ENCODE measurements around the gene ZBTB46. TPM values are rescaled to one million over a fixed set of nuclear protein-coding genes. Genes with fewer than 3 reads are reported as not detected.
"Not testable (repeated sequence)": the region's sequence is repeated elsewhere in the genome, so short reads cannot be mapped to it uniquely, and the experiment has no call there.

The ZBTB46 gene
- total RNA-seq, 1 donor from 2014 or later: 67.4 TPM

- DNase-seq: no peak
These were observed 96.7 kb downstream of the ZBTB46 start for GRCh38 chr20:63734111-63734945.

DNA sequence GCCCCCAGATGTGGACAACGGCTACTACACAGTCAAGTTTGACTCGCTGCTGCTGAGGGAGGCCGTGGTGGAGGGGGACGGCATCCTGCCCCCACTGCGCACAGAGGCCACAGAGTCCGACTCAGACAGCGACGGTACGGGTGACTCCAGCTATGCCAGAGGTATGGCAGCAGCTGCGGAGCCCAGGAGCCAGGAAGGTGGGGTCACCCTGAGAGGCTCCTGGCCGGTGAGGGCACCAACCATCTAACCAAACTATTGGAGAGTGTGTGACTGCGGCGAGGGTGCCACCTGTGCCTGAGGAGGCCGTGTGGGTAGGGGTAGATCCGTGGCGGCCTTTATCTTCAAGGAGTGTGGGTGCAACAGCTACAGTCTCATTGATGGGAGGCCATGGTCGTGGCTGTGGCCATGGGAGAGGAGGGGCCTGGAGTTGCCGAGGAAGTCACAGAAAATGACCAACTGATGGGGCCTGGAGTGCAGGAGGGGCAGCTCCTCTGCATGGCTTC, 97.4 kb downstream of the ZBTB46 start:
- no peak for DNase-seq

DNA sequence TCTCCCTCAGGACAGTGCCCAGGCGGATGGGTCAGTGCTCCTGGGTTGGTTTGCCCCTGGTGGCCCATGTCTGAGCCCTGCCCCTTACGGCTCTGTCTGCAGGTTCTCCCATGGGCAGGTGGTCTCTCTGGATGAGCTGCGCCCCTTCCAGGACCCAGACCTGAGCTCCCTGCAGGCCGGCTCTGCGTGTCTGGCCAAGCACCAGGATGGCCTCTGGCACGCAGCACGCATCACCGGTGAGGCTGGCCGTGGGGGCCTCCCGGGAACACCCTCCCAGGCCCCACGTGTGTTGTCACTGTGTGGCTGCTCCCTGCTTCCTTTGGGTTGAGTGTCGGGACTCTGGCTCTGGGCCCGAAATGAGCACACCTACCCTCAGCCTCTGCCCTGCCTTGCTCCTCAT, 97.9 kb downstream of the ZBTB46 start:
- no peak for DNase-seq

GRCh38 chr20:63732118-63733095, 98.7 kb downstream of the ZBTB46 start:
- no peak for DNase-seq

DNA sequence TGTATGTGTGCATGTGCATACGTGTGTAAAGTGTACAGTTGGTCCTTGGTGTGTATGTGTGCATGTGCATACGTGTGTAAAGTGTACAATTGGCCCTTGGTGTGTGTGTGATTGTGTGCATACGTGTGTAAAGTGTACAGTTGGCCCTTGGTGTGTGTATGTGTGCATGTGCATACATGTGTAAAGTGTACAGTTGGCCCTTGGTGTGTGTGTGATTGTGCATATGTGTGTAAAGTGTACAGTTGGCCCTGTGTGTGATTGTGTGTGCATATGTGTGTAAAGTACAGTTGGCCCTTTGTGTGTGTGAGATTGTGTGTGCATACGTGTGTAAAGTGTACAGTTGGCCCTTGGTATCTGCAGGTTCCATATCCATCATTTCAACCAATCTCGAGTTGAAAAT, 99.7 kb downstream of the ZBTB46 start:
- no peak for DNase-seq

GRCh38 chr20:63730189-63730733, 100.8 kb downstream of the ZBTB46 start:
- DNase-seq: not testable (repeated sequence)

DNA sequence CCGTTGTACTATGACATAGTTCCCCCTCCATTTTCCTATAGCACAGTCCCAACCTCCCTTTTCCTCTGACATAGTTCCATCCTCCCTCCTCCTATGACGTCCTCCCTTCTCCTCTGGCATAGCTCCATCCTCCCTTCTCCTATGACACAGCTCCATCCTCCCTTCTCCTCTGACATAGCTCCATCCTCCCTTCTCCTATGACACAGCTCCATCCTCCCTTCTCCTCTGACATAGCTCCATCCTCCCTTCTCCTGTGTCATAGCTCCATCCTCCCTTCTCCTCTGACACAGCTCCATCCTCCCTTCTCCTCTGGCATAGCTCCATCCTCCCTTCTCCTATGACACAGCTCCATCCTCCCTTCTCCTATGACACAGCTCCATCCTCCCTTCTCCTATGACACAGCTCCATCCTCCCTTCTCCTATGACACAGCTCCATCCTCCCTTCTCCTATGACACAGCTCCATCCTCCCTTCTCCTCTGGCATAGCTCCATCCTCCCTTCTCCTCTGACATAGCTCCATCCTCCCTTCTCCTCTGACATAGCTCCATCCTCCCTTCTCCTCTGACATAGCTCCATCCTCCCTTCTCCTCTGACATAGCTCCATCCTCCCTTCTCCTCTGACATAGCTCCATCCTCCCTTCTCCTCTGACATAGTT, 108.0 kb downstream of the ZBTB46 start:
- not testable (repeated sequence) for DNase-seq

DNA sequence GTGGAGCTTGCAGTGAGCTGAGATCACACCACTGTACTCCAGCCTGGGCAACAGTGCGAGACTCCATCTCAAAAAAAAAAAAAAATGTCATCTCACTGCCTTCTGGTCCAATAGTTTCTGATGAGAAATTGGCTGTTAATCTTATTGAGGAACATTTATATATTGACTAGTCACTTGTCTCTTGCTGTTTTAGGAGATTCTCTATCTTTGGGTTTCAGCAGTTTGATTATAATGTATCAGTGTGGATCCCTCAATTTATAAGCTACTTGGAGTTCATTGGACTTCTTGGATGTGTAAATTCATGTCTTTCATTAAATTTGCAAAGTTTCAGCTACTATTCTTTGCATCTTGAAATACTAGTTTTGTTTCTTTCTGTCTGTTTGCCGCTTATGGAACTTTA, 112.1 kb downstream of the ZBTB46 start:
- DNase-seq: no peak

- DNase-seq: no peak
These were observed 116.2 kb downstream of the ZBTB46 start for GRCh38 chr20:63714858-63715257.

GRCh38 chr20:63712191-63712590, 118.9 kb downstream of the ZBTB46 start:
- no peak for DNase-seq

DNA sequence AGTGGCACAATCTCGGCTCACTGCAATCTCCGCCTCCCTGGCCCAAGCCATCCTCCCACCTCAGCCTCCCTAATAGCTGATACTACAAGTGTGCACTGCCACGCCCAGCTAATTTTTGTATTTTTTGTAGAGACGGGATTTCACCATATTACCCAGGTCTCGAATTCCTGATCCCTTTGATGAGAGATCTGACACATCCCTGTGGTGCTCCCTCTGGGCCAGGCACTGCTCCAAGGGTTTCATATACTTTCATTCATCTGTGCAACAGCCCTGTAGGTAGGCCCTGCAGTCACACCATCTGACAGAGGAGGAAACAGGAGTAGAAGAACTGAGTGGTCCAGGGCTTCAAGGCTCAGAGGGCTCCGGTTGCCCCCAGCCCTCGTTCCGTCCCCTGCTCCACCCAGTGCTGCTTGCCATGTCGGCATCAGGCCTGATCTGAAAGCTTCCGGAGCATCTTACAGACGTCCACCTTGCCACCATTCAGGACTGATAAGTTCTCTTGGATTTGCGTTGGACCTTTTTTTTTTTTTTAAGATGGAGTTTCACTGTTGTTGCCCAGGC, 119.9 kb downstream of the ZBTB46 start:
- DNase-seq: no peak

- no peak for DNase-seq
These were observed 121.9 kb downstream of the ZBTB46 start for GRCh38 chr20:63709149-63709527.

DNA sequence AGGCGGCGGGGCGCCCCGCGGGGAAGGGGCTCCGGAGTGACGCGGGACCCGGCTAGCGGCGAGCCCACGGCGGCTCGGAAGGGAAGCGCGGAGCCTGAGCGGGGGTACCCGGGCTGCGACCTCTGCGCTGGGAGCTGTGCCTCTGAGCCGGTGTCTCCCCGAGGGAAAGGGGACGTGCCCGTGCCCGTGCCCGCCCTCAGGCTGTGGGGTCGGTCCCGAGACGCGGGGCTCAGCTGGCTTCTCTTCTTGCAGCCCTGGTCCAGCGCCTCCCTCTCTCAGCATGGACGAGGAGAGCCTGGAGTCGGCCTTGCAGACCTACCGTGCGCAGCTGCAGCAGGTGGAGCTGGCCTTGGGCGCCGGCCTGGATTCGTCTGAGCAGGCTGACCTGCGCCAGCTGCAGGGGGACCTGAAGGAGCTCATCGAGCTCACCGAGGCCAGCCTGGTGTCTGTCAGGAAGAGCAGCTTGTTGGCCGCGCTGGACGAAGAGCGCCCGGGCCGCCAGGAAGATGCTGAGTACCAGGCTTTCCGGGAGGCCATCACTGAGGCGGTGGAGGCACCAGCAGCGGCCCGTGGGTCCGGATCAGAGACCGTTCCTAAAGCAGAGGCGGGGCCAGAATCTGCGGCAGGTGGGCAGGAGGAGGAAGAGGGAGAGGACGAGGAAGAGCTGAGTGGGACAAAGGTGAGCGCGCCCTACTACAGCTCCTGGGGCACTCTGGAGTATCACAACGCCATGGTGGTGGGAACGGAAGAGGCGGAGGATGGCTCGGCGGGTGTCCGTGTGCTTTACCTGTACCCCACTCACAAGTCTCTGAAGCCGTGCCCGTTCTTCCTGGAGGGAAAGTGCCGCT, 122.5 kb downstream of the ZBTB46 start:
- peak; percentile 48 for DNase-seq

DNA sequence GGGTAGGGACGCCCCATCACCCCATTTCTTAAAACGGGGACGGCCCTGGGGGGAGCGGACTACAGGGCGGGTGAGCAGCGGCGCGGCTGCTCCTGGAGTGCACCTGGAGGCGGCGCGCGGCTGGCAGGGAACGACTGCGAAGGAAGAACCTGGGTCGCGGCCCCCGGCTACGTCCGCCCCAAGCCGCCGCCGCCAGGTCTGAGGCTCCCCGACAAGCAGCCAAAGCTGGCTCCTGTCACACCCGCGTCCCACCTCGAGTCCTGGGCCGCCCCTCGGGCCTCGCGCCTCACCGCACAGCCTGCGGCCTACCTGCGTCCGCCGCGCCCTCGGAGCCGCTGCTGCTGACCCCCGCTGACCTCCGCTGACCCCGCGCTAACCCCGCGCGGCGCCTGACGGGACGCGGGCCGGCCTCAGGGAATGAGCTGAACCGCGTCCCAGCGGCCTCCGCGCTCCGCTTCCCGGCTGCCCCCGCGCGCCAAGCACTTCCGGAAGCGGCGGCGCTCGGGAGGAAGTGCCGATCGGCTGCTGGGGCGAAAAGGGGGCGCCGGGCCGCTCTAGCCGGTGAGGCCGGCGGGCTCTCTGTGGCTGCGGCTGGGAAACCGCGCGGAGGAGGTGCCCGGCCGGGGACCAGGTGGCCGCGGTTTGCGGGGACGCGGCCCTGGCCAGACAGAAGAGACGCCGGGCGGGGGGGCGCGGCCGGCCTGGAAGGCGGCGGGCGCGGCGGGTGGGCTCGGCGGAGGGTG, 123.3 kb downstream of the ZBTB46 start, which contains the start of the genes ARFRP1 and ZGPAT:
Gene ARFRP1 (minus strand): TSS at position 419 of the 743 bp plus-strand sequence. CDS start 885 bp downstream, outside the sequence.
Gene ZGPAT (plus strand): TSS at position 482 of the 743 bp plus-strand sequence. CDS start 542 bp downstream, outside the sequence.
- peak; percentile 86 for DNase-seq

DNA sequence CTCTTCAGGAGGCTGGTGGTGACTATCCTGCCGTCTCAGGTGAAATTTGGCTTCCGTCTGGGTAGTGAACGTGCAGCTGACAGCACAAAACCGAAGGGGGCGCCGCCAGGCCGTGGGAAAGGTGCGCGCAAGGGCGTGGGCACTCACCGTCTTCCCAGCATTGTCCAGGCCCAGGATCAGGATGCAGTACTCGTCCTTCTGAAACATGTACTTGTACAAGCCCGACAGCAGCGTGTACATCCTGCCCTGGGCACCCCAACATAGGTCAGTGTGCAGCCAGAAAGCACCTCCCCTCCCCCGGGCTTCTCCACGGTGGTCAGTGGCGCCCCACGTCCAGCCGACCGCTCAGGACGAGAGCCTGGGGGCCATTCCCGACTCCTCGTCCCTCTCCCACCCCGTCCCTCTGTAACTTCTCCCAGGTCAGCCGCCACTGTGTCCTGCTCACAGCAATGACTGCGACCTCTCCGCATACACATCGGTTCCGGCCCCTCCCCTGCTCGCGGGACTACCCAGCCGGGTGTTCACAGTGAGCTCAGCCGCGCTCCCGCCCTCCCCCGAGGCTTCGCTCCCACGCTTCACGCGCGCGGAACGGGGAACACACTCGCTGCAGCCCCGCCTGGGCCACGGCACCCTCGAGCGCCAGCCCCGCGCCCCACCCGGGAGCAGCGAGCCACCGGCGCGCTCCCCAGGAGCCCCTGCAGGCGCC, 124.1 kb downstream of the ZBTB46 start:
- DNase-seq: peak; percentile 66

GRCh38 chr20:63706027-63706695, 124.9 kb downstream of the ZBTB46 start:
- DNase-seq: no peak

DNA sequence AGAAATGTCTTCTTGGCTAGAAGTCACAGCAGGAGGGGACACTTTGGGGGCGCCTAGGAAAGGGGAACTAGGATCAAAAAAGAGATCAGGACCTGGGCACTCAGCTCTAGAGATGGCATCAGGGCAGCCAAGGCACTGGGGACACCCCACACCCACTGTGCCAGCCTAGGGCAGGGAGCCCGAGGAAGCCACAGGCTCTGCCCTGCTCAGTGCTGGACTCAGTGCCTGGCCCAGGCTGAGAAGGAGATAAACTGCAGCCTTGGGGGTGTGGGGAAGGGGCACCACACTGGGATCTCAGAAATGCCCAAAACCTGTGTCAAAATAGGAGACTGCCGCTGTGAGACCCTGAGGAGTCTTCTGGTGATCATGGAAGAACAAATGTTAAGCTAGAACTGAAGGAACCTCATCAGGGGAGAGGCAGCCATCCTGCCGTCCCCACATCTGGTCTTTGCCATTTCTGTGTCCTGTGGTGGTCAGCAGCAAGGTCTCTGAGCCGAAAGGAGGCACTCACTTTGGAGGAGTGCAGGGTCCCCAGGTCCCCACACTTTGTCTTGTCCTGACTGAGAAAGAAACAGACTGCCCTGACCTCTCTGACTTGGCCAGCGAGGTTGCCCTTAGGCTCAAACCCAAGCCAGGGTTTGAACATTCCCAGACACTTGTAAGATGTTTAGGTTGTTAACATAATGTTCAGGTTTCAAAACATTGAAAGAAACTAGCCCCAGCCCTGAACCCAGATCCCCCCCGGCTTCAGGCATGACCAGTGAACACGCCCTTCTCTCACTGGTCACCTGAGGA, 125.6 kb downstream of the ZBTB46 start:
- DNase-seq: no peak

DNA sequence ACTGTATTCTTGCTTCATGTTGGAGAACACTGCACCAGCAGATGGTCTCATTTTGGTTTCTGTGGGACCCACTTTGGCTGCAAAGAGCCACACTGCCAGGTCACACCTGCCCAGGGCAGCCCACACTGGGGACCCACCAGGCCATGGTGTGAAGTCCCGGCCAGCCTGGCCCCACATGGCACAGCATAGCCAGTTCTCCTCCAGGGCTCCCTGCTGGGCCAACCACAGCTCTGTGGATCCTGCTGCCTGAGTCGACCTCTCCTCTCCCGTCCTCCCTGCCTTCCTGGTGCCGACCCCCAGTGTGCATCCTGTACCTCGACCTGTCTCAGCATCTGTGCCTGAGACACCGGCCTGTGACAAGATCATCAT, 126.3 kb downstream of the ZBTB46 start:
- no peak for DNase-seq
